ENCODE data around the gene UNC5B. TPM values are rescaled to one million over a fixed set of nuclear protein-coding genes. Genes with fewer than 3 reads are reported as not detected.
A peak's percentile ranks its signal among the peaks of the same experiment; 100 is the strongest.

The UNC5B gene
- total and polyA plus RNA-seq, 7 experiments from 2014 or later: 0.08 TPM; not detected in 5

- POLR2A ChIA-PET: no interaction called here
- no peak overlapping the region for H3K27ac ChIP-seq (ENCODE audit: low read depth, low read length)
- Mint-ChIP-seq H3K27me3 (peaks cover 0 to 11% (median 8%) of the 10 kb centered on the region in 5 donors), H3K4me1 (peaks cover 17 to 40% (median 30%) of the 10 kb centered on the region in 7 donors), H3K27ac (peak overlapping the region in 3 of 9 donors; percentile 51 to 73 (median 71)), H3K9me3 (no peaks in the 10 kb centered on the region), H3K4me3 (peak overlapping the region; percentile 10 to 70 (median 54)), H3K36me3 (peaks cover 0 to under 1% (median 0%) of the 10 kb centered on the region in 5 donors)
- H3K9me3 ChIP-seq (ENCODE audit: control insufficient read depth in 2 of 3, low read length in 3 of 3): no peaks in the 10 kb centered on the region
- ATAC-seq (no peak), DNase-seq (no peak)
- H3K4me1 ChIP-seq (ENCODE audit: control insufficient read depth in 2 of 2, insufficient read depth in 2 of 2, low read length in 2 of 2): peaks cover 5 to 10% of the 10 kb centered on the region in 2 donors
- intact Hi-C loops (cut with micrococcal nuclease): loop anchor here (5.0 to 10.0 kb wide), 2 partner anchors 1020 to 1037 kb away; partner anchors contain the start of gene DNAJB12 (in 1 of the 2)
- H3K4me3 ChIP-seq (ENCODE audit: low read length): no peak overlapping the region
- no peaks in the 10 kb centered on the region for H3K27me3 ChIP-seq (ENCODE audit: control insufficient read depth in 2 of 2, insufficient read depth in 2 of 2, low read length in 2 of 2)
- H3K36me3 ChIP-seq (ENCODE audit: control insufficient read depth in 2 of 3, insufficient read depth in 3 of 3, low read length in 3 of 3): no peaks in the 10 kb centered on the region
- CTCF ChIA-PET: interaction anchor here (1.2 to 5.3 kb wide), 6 partner anchors 9 to 578 kb away, joined by 3 to 24 read pairs (median 6); no protein-coding TSS in a partner anchor
Measured at GRCh38 chr10:71317739-71318138, 105.4 kb downstream of the UNC5B start.

DNA sequence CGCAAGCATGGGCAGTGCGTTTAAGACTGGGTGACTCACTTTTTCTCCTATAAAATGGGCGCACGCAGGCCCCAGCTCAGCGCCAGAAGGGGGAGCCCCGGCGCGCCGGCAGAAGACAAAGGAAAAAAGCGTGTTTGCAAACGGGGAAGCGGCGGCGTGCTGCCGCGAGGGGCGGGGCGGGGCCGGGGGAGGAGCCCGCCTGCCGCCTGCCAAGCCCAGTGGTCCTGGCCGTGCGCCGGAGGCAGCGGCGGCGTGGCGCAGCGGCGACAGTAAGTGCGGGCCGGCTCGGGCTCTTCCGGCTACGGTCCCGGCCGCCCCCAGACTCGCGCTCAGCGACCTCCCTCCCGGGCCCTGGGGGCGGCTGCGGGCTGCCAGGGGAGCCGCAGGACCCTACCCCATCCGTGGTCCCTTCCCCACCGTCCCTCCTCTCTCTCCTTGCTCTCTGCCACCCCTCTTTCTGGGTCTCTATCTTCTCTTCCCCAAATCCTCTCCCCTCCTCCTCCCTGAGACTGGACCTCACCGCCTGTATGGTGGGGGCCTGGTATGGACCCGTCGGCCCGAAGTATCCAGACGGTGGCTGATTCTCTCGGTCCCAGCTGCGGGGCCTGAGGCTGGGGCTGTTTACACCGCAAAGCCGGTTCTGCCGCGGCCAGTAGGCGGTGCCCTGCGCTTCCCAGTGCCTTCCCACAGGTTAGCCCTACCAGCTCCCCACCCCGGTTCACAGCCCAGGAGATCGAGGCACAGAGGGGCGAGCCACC, 106.9 kb downstream of the UNC5B start, which contains the start of gene SLC29A3:
Gene SLC29A3, plus strand, starts transcription at position 218 of the 758 bp plus-strand sequence. Its CDS starts 51 bp downstream, at position 269.
- DNase-seq (peak; percentile 45 to 85 (median 70)), ATAC-seq (peak; percentile 91)
- ChIA-PET POLR2A (interaction anchor here (0.7 to 1.3 kb wide), 6 partner anchors 22 to 729 kb away, joined by 3 read pairs; no protein-coding TSS in a partner anchor), CTCF (interaction anchor here (0.7 to 2.5 kb wide), 8 partner anchors 34 to 577 kb away, joined by 3 to 9 read pairs (median 4); no protein-coding TSS in a partner anchor)
- H3K4me1 ChIP-seq (ENCODE audit: control insufficient read depth in 2 of 2, insufficient read depth in 2 of 2, low read length in 2 of 2): peaks cover 5 to 10% of the 10 kb centered on the region in 2 donors
- peaks cover 4 to 15% (median 13%) of the 10 kb centered on the region in 5 donors for H3K36me3 Mint-ChIP-seq
- peaks cover 27 to 53% (median 40%) of the 10 kb centered on the region in 7 donors for H3K4me1 Mint-ChIP-seq
- no peaks in the 10 kb centered on the region for H3K9me3 ChIP-seq (ENCODE audit: control insufficient read depth in 2 of 3, low read length in 3 of 3)
- peak within 1 kb of the TSS; percentile 62 for H3K27ac ChIP-seq (ENCODE audit: low read depth, low read length)
- no peaks in the 10 kb centered on the region for H3K27me3 ChIP-seq (ENCODE audit: control insufficient read depth in 2 of 2, insufficient read depth in 2 of 2, low read length in 2 of 2)
- no peaks in the 10 kb centered on the region for H3K27me3 Mint-ChIP-seq
- H3K9me3 Mint-ChIP-seq: no peaks in the 10 kb centered on the region
- H3K36me3 ChIP-seq (ENCODE audit: control insufficient read depth in 2 of 3, insufficient read depth in 3 of 3, low read length in 3 of 3): no peaks in the 10 kb centered on the region
- H3K27ac Mint-ChIP-seq: peak within 1 kb of the TSS; percentile 71 to 94 (median 85)
- H3K4me3 ChIP-seq (ENCODE audit: low read length): peak within 1 kb of the TSS; percentile 81
- peak within 1 kb of the TSS; percentile 85 to 97 (median 94) for H3K4me3 Mint-ChIP-seq
- intact Hi-C loops (cut with micrococcal nuclease): loop anchor here (1.0 to 10.0 kb wide), 9 partner anchors 58 to 1036 kb away; partner anchors contain the start of genes VSIR (in 2 of the 2), DNAJB12 (in 1 of the 2) and PSAP (in 1 of the 2)

DNA sequence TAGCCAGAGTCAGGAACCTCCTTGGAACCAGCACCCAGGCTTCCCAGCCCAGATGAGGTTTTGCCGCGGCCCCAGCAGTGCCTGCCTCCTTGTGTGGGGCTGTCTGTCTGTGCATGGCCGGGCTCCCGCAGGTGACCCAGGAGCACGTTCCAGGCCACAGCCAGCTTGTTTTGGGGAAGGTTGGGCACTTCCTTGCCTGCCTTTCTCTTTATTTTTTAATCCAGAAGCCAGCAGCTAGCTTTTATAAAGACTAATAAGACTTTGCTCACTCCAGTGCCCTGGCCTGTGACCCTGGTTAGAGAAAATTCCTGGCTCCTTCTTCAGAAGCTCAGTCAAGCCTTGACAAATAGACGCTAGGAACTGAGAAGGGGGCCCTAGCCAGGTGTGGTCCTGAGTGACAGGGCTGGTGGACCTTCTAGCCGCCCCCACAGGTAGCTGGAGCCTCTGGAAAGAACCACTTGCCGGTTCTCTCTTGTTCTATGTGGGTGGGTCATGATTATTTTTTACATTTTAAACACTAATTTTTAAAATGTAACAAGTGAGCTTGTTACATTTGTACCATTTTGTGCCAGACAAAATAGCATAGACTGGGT, 107.5 kb downstream of the UNC5B start:
- peak overlapping the region; percentile 85 to 97 (median 94) for H3K4me3 Mint-ChIP-seq
- no peaks in the 10 kb centered on the region for H3K27me3 ChIP-seq (ENCODE audit: control insufficient read depth in 2 of 2, insufficient read depth in 2 of 2, low read length in 2 of 2)
- peaks cover 5 to 10% of the 10 kb centered on the region in 2 donors for H3K4me1 ChIP-seq (ENCODE audit: control insufficient read depth in 2 of 2, insufficient read depth in 2 of 2, low read length in 2 of 2)
- ChIA-PET POLR2A (interaction anchor here (0.6 to 1.3 kb wide), 4 partner anchors 57 to 435 kb away, joined by 3 read pairs; no protein-coding TSS in a partner anchor), CTCF (interaction anchor here (0.6 to 2.4 kb wide), 7 partner anchors 11 to 1137 kb away, joined by 3 to 7 read pairs (median 4); no protein-coding TSS in a partner anchor)
- peak overlapping the region; percentile 62 for H3K27ac ChIP-seq (ENCODE audit: low read depth, low read length)
- DNase-seq: peak in 1 of 9 donors; percentile 31
- no peaks in the 10 kb centered on the region for H3K27me3 Mint-ChIP-seq
- intact Hi-C loops (cut with micrococcal nuclease): loop anchor here (1.0 to 10.0 kb wide), 9 partner anchors 57 to 1035 kb away; partner anchors contain the start of genes VSIR (in 2 of the 2), DNAJB12 (in 1 of the 2) and PSAP (in 1 of the 2)
- H3K4me1 Mint-ChIP-seq: peaks cover 27 to 54% (median 39%) of the 10 kb centered on the region in 7 donors
- no peaks in the 10 kb centered on the region for H3K9me3 ChIP-seq (ENCODE audit: control insufficient read depth in 2 of 3, low read length in 3 of 3)
- peak overlapping the region; percentile 81 for H3K4me3 ChIP-seq (ENCODE audit: low read length)
- H3K27ac Mint-ChIP-seq: peak overlapping the region; percentile 70 to 94 (median 85)
- H3K9me3 Mint-ChIP-seq: no peaks in the 10 kb centered on the region
- peaks cover 4 to 20% (median 13%) of the 10 kb centered on the region in 5 donors for H3K36me3 Mint-ChIP-seq
- H3K36me3 ChIP-seq (ENCODE audit: control insufficient read depth in 2 of 3, insufficient read depth in 3 of 3, low read length in 3 of 3): peaks cover 0 to 4% (median 0%) of the 10 kb centered on the region in 3 experiments
- ATAC-seq: no peak

- H3K9me3 Mint-ChIP-seq: no peaks in the 10 kb centered on the region
- H3K9me3 ChIP-seq (ENCODE audit: control insufficient read depth in 2 of 3, low read length in 3 of 3): no peaks in the 10 kb centered on the region
- H3K4me3 Mint-ChIP-seq: peak overlapping the region; percentile 15 to 97 (median 90)
- H3K4me1 ChIP-seq (ENCODE audit: control insufficient read depth in 2 of 2, insufficient read depth in 2 of 2, low read length in 2 of 2): peaks cover 5 to 10% of the 10 kb centered on the region in 2 donors
- H3K27ac ChIP-seq (ENCODE audit: low read depth, low read length): no peak overlapping the region
- no peak for DNase-seq
- POLR2A ChIA-PET: interaction anchor here (0.6 kb wide), 1 partner anchor 89 kb away, joined by 3 read pairs; no protein-coding TSS in a partner anchor
- intact Hi-C loops (cut with micrococcal nuclease): no loop called here
- H3K36me3 Mint-ChIP-seq: peaks cover 4 to 20% (median 13%) of the 10 kb centered on the region in 5 donors
- no peaks in the 10 kb centered on the region for H3K27me3 ChIP-seq (ENCODE audit: control insufficient read depth in 2 of 2, insufficient read depth in 2 of 2, low read length in 2 of 2)
- CTCF ChIA-PET: interaction anchor here (0.6 to 2.4 kb wide), 6 partner anchors 33 to 1138 kb away, joined by 3 to 7 read pairs (median 4); no protein-coding TSS in a partner anchor
- peaks cover 0 to 11% (median 4%) of the 10 kb centered on the region in 3 experiments for H3K36me3 ChIP-seq (ENCODE audit: control insufficient read depth in 2 of 3, insufficient read depth in 3 of 3, low read length in 3 of 3)
- no peak overlapping the region for H3K4me3 ChIP-seq (ENCODE audit: low read length)
- ATAC-seq: no peak
- peak overlapping the region in 5 of 9 donors; percentile 48 to 94 (median 80) for H3K27ac Mint-ChIP-seq
- no peaks in the 10 kb centered on the region for H3K27me3 Mint-ChIP-seq
- H3K4me1 Mint-ChIP-seq: peaks cover 27 to 54% (median 39%) of the 10 kb centered on the region in 7 donors
Measured at GRCh38 chr10:71320592-71320991, 108.2 kb downstream of the UNC5B start.

DNA sequence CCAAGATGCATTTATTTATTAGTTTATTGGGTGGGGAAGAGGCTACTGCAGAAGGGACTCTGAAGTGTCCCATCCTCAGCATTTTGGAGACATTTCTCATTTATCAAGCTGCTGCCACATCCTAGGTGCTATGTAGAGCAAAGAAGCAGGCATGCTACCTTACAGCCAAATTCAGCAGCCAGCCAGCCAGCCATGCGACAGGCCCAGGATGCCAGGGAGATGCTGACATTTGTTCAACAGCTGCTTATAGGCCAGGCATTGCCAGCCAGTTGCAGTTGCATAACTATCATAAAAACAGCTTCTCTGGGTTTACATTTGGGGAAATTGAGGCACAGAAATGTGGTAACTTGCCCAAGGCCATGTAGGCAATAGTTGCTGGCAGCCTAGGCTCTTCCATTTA, 109.0 kb downstream of the UNC5B start:
- intact Hi-C loops (cut with micrococcal nuclease): no loop called here
- peaks cover 0 to 15% (median 4%) of the 10 kb centered on the region in 3 experiments for H3K36me3 ChIP-seq (ENCODE audit: control insufficient read depth in 2 of 3, insufficient read depth in 3 of 3, low read length in 3 of 3)
- H3K27ac ChIP-seq (ENCODE audit: low read depth, low read length): no peak overlapping the region
- no peak overlapping the region for H3K4me3 ChIP-seq (ENCODE audit: low read length)
- DNase-seq (no peak), ATAC-seq (no peak)
- H3K9me3 ChIP-seq (ENCODE audit: control insufficient read depth in 2 of 3, low read length in 3 of 3): no peaks in the 10 kb centered on the region
- H3K4me1 ChIP-seq (ENCODE audit: control insufficient read depth in 2 of 2, insufficient read depth in 2 of 2, low read length in 2 of 2): peaks cover 5 to 10% of the 10 kb centered on the region in 2 donors
- no peaks in the 10 kb centered on the region for H3K27me3 ChIP-seq (ENCODE audit: control insufficient read depth in 2 of 2, insufficient read depth in 2 of 2, low read length in 2 of 2)
- no peak overlapping the region for H3K4me3 Mint-ChIP-seq
- peaks cover 4 to 20% (median 13%) of the 10 kb centered on the region in 5 donors for H3K36me3 Mint-ChIP-seq
- H3K4me1 Mint-ChIP-seq: peaks cover 27 to 50% (median 39%) of the 10 kb centered on the region in 7 donors
- no peaks in the 10 kb centered on the region for H3K9me3 Mint-ChIP-seq
- CTCF ChIA-PET: interaction anchor here (0.5 to 1.1 kb wide), 2 partner anchors 328 to 1175 kb away, joined by 3 read pairs; partner anchors contain the start of gene TYSND1
- no peaks in the 10 kb centered on the region for H3K27me3 Mint-ChIP-seq
- H3K27ac Mint-ChIP-seq: peak overlapping the region in 1 of 9 donors; percentile 32
- POLR2A ChIA-PET: no interaction called here

DNA sequence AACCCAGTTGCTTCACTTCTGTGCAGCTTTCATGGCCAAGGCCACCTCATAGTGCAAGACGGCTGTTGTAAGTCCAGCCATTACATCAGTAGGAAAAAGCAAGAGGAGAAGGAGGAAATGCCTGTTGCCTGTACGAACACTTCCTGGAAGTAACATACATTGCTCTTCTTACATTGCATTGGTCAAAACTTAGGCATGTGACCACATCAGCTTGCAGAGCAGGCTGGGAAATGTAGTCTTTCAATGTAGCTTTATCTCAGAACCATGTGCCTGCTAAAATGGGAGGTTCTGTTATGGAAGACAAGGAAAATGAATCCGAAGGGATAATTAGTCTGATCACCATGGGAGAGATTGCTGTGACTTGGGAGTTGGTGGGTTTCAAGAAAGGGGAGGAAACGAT, 111.0 kb downstream of the UNC5B start:
- CTCF ChIA-PET: interaction anchor here (3.7 kb wide), 1 partner anchor 9 kb away, joined by 13 read pairs; no protein-coding TSS in a partner anchor
- Mint-ChIP-seq H3K4me1 (peaks cover 18 to 46% (median 37%) of the 10 kb centered on the region in 7 donors), H3K36me3 (peaks cover 9 to 33% (median 17%) of the 10 kb centered on the region in 5 donors), H3K4me3 (no peak overlapping the region), H3K27me3 (no peaks in the 10 kb centered on the region), H3K9me3 (no peaks in the 10 kb centered on the region), H3K27ac (peak overlapping the region in 3 of 9 donors; percentile 21 to 46 (median 30))
- intact Hi-C loops (cut with micrococcal nuclease): no loop called here
- no peaks in the 10 kb centered on the region for H3K27me3 ChIP-seq (ENCODE audit: control insufficient read depth in 2 of 2, insufficient read depth in 2 of 2, low read length in 2 of 2)
- H3K9me3 ChIP-seq (ENCODE audit: control insufficient read depth in 2 of 3, low read length in 3 of 3): no peaks in the 10 kb centered on the region
- H3K36me3 ChIP-seq (ENCODE audit: control insufficient read depth in 2 of 3, insufficient read depth in 3 of 3, low read length in 3 of 3): peaks cover 0 to 22% (median 4%) of the 10 kb centered on the region in 3 experiments
- DNase-seq (peak in 5 of 9 donors; percentile 17 to 35 (median 21)), ATAC-seq (no peak)
- POLR2A ChIA-PET: no interaction called here
- no peak overlapping the region for H3K4me3 ChIP-seq (ENCODE audit: low read length)
- peaks cover 5 to 8% of the 10 kb centered on the region in 2 donors for H3K4me1 ChIP-seq (ENCODE audit: control insufficient read depth in 2 of 2, insufficient read depth in 2 of 2, low read length in 2 of 2)
- no peak overlapping the region for H3K27ac ChIP-seq (ENCODE audit: low read depth, low read length)

All from naive thymus-derived CD4-positive, alpha-beta T cell (primary cell).